HCT116 (cell line): ENCODE results near the gene RBPMS2.
"Not testable (repeated sequence)": the region's sequence is repeated elsewhere in the genome, so short reads cannot be mapped to it uniquely, and the experiment has no call there.

Experiments
- CEBPB ChIP-seq: IDR thresholded peaks from 2 replicates; pipeline ENCODE4 v1.6.1; 2012; ENCODE audit warnings: low read depth
- EGR1 ChIP-seq: IDR thresholded peaks from 2 replicates; pipeline ENCODE4 v1.6.1; 2012; ENCODE audit warnings: low read depth
- EZH2 ChIP-seq: fragments of 200-600 bp; sonication (generic); IDR thresholded peaks from 2 replicates; pipeline ENCODE4 v1.6.1; 2017; ENCODE audit warnings: antibody characterized with exemption, mixed run types
- EZH2phosphoT487 ChIP-seq: fragments of 200-600 bp; IDR thresholded peaks from 2 replicates; pipeline ENCODE4 v1.6.1; 2018; ENCODE audit warnings: antibody characterized with exemption, borderline replicate concordance
- JUND ChIP-seq: IDR thresholded peaks from 2 replicates; pipeline ENCODE4 v1.6.1; 2012
- POLR2A ChIP-seq: IDR thresholded peaks from 2 replicates; pipeline ENCODE4 v1.7.0; 2011; ENCODE audit warnings: borderline replicate concordance; ENCODE audit not compliant: insufficient read depth, insufficient read length; ENCODE audit errors: extremely low read depth
- POLR2AphosphoS5 ChIP-seq: IDR thresholded peaks from 2 replicates; pipeline ENCODE4 v1.6.1; 2011; ENCODE audit warnings: mild to moderate bottlenecking, low read depth, low read length, moderate library complexity
- TCF7L2 ChIP-seq: IDR thresholded peaks from 2 replicates; pipeline ENCODE4 v1.7.0; 2011; ENCODE audit warnings: borderline replicate concordance, inconsistent platforms; ENCODE audit not compliant: insufficient read depth, insufficient read length; ENCODE audit errors: extremely low read depth
- YY1 ChIP-seq: IDR thresholded peaks from 2 replicates; pipeline ENCODE4 v1.6.1; 2011; ENCODE audit warnings: low read length, low read depth, moderate library complexity, mild to moderate bottlenecking; ENCODE audit not compliant: insufficient replicate concordance; ENCODE audit errors: extremely low read depth
- TF ChIP-seq, protein P1 (sequence below), 3 experiments: fragments of 200-600 bp in 1 of 3; sonication (generic) in 1 of 3; IDR thresholded peaks in 2 of 3; conservative IDR thresholded peaks in 1 of 3; 2 replicates each; pipeline ENCODE4 v1.5.1; 2012 to 2017; ENCODE audit warnings: low read depth in 2 of 3, low read length in 2 of 3, antibody characterized with exemption in 1 of 3, borderline replicate concordance in 1 of 3, control low read depth in 1 of 3, mild to moderate bottlenecking in 1 of 3, mixed read lengths in 1 of 3, mixed run types in 1 of 3, moderate library complexity in 1 of 3; ENCODE audit not compliant: insufficient read depth in 1 of 3
- TF ChIP-seq, protein P2 (sequence below): IDR thresholded peaks from 2 replicates; pipeline ENCODE4 v1.6.1; 2011; ENCODE audit warnings: mild to moderate bottlenecking, low read length, moderate library complexity; ENCODE audit not compliant: insufficient replicate concordance; ENCODE audit errors: extremely low read depth

DNA sequence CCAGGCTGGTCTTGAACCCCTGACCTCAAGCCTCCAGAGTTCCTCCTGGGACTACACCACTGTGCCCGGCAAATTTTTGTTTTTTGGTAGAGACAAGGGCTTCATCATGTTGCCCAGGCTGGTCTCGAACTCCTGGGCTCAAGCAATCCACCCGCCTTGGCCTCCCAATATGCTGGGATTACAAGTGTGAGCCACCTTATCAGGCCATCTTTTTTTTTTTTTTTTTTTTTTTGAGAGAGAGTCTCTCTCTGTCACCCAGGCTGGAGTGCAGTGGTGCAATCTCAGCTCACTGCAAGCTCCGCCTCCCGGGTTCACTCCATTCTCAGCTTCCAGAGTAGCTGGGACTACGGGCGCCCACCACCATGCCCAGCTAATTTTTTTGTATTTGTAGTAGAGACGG is 38.9 kb upstream of the RBPMS2 start:
- not testable (repeated sequence) for TF ChIP-seq POLR2A, JUND, YY1, POLR2AphosphoS5, EZH2phosphoT487, EZH2, CEBPB, EGR1, TCF7L2
- TF ChIP-seq, protein P1, sequence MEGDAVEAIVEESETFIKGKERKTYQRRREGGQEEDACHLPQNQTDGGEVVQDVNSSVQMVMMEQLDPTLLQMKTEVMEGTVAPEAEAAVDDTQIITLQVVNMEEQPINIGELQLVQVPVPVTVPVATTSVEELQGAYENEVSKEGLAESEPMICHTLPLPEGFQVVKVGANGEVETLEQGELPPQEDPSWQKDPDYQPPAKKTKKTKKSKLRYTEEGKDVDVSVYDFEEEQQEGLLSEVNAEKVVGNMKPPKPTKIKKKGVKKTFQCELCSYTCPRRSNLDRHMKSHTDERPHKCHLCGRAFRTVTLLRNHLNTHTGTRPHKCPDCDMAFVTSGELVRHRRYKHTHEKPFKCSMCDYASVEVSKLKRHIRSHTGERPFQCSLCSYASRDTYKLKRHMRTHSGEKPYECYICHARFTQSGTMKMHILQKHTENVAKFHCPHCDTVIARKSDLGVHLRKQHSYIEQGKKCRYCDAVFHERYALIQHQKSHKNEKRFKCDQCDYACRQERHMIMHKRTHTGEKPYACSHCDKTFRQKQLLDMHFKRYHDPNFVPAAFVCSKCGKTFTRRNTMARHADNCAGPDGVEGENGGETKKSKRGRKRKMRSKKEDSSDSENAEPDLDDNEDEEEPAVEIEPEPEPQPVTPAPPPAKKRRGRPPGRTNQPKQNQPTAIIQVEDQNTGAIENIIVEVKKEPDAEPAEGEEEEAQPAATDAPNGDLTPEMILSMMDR (IDR thresholded peaks at IDR 0.05 in 2 of 3, conservative IDR thresholded peaks at IDR 0.05 in 1 of 3; ENCODE audit: borderline replicate concordance in 1 of 3, insufficient read depth in 1 of 3, low read depth in 2 of 3, low read length in 2 of 3), result not testable (repeated sequence)
- TF ChIP-seq, protein P2, sequence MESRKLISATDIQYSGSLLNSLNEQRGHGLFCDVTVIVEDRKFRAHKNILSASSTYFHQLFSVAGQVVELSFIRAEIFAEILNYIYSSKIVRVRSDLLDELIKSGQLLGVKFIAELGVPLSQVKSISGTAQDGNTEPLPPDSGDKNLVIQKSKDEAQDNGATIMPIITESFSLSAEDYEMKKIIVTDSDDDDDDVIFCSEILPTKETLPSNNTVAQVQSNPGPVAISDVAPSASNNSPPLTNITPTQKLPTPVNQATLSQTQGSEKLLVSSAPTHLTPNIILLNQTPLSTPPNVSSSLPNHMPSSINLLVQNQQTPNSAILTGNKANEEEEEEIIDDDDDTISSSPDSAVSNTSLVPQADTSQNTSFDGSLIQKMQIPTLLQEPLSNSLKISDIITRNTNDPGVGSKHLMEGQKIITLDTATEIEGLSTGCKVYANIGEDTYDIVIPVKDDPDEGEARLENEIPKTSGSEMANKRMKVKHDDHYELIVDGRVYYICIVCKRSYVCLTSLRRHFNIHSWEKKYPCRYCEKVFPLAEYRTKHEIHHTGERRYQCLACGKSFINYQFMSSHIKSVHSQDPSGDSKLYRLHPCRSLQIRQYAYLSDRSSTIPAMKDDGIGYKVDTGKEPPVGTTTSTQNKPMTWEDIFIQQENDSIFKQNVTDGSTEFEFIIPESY, result not testable (repeated sequence)
